GM23248 (cell line): Measurements from ENCODE around the gene GDF10.

Experiments used
- EZH2 ChIP-seq: fragments of 200-600 bp; sonication (generic); IDR thresholded peaks from 2 replicates; pipeline ENCODE4 v1.6.1; 2018; ENCODE audit warnings: antibody characterized with exemption, mild to moderate bottlenecking; ENCODE audit not compliant: insufficient read depth, poor library complexity, severe bottlenecking
- EZH2phosphoT487 ChIP-seq: fragments of 200-600 bp; sonication (generic); IDR thresholded peaks from 2 replicates; pipeline ENCODE4 v1.6.1; 2018; ENCODE audit warnings: antibody characterized with exemption, moderate library complexity, mild to moderate bottlenecking, low read depth; ENCODE audit not compliant: insufficient read depth

DNA sequence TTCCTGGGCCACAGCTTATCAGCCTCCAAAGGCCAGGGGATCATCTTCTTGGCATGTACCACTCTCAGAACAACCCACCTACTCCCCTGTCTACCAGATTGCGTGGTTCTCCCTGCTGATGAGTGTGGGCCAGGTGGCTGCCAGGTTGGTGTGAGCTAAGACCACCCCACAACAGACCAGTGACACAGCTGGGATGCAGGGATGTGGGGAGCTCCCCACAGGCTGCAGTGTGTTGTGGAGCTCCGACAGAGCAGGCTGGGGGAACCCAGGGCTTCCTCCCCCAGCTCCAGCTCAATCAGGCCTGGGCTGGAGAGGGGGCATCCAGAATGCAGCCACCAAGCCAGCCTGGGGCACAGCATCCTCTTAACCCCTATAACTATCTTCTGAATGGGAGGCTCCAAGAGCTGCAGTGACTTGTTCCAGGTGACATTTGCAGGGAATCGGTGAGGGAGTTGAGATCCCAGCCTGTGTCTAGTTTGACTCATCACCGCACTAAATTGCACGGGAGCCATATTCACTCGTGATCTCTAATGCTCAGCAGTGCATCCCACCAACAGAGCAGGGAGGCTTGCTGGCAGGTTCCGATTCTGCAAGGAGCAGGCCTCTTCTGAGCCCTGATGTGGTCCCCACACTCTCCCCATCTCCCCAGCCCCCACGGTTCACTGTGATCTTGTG lies 21.7 kb downstream of the GDF10 start:
- TF ChIP-seq EZH2 (no peak), EZH2phosphoT487 (no peak)
